H1 (cell line): ENCODE results near the gene ZNF496. TPM values are rescaled to one million over a fixed set of nuclear protein-coding genes. Genes with fewer than 3 reads are reported as not detected.
"Not testable (repeated sequence)": the region's sequence is repeated elsewhere in the genome, so short reads cannot be mapped to it uniquely, and the experiment has no call there.

ENCODE experiments used
- CTCF ChIA-PET: fragments of 300-600 bp; sonication (Branson Sonifier 250); formaldehyde crosslinking; loops from one replicate; lab custom pipeline; 2021; ENCODE audit not compliant: partially characterized antibody; lab: Charles Lee
- POLR2A ChIA-PET: fragments of 300-600 bp; sonication (Branson Sonifier 250); formaldehyde crosslinking; loops from one replicate; lab custom pipeline; 2021; ENCODE audit warnings: inconsistent platforms; ENCODE audit not compliant: partially characterized antibody; lab: Charles Lee
- DNase-seq, 2 experiments: peaks; one replicate each; pipeline versions ENCODE4 v3.0.0 to v3.0.0-alpha.2; 2010 to 2022; ENCODE audit warnings: low spot score in 2 of 2, low read depth in 1 of 2, mixed read lengths in 1 of 2
- FAIRE-seq: peaks from 2 replicates; lab custom pipeline; 2011; peaks lifted over from hg19 to GRCh38; lab: Jason Lieb, UNC
- H2AFZ ChIP-seq: 2 replicates; pipeline ENCODE4 v1.8.1; 2012; ENCODE audit warnings: low read length, inconsistent platforms
- H2AK5ac ChIP-seq: 2 replicates; pipeline ENCODE4 v1.6.1; 2013; ENCODE audit warnings: low read depth, low read length
- H2BK120ac ChIP-seq: replicated peaks from 2 replicates; pipeline ENCODE3; 2013; ENCODE audit warnings: low read depth, low read length, inconsistent platforms
- H2BK12ac ChIP-seq: 2 replicates; pipeline ENCODE4 v1.6.1; 2013; ENCODE audit warnings: low read depth, low read length
- H2BK15ac ChIP-seq: 2 replicates; pipeline ENCODE4 v1.6.1; 2013; ENCODE audit warnings: low read length
- H2BK20ac ChIP-seq: 2 replicates; pipeline ENCODE4 v1.6.1; 2013; ENCODE audit warnings: low read length
- H2BK5ac ChIP-seq: 2 replicates; pipeline ENCODE4 v1.6.1; 2013; ENCODE audit warnings: low read depth, low read length
- H3K14ac ChIP-seq: 2 replicates; pipeline ENCODE4 v1.6.1; 2013; ENCODE audit warnings: inconsistent platforms; ENCODE audit not compliant: insufficient read length
- H3K18ac ChIP-seq: 2 replicates; pipeline ENCODE4 v1.6.1; 2013; ENCODE audit warnings: low read length; ENCODE audit errors: extremely low read depth
- H3K23ac ChIP-seq: 2 replicates; pipeline ENCODE4 v1.6.1; 2013; ENCODE audit warnings: inconsistent platforms; ENCODE audit not compliant: insufficient read length
- H3K23me2 ChIP-seq: 2 replicates; pipeline ENCODE4 v1.6.1; 2013; ENCODE audit warnings: low read depth, low read length
- H3K27ac ChIP-seq: 2 replicates; pipeline ENCODE4 v1.6.1; 2011; ENCODE audit warnings: low read depth, low read length, inconsistent platforms
- H3K27me3 ChIP-seq, 4 experiments: replicated peaks in 1 of 4; 1 replicate in 1 of 4; 2 replicates in 3 of 4; pipeline versions ENCODE4 v1.6.1 to v1.8.1; 2011 to 2013; ENCODE audit warnings: low read length in 3 of 4, mild to moderate bottlenecking in 3 of 4, inconsistent platforms in 2 of 4, mixed read lengths in 2 of 4, moderate library complexity in 1 of 4; ENCODE audit not compliant: control insufficient read depth in 3 of 4, insufficient read depth in 3 of 4; ENCODE audit errors: extremely low read depth in 1 of 4
- H3K36me3 ChIP-seq, 4 experiments: 2 replicates each; pipeline versions ENCODE4 v1.6.1 to v1.8.1; 2011 to 2013; ENCODE audit warnings: mild to moderate bottlenecking in 4 of 4, low read length in 3 of 4, moderate library complexity in 2 of 4, control low read depth in 1 of 4, inconsistent platforms in 1 of 4; ENCODE audit not compliant: insufficient read depth in 4 of 4, control insufficient read depth in 2 of 4
- H3K4ac ChIP-seq: replicated peaks from 2 replicates; pipeline ENCODE3; 2013; ENCODE audit warnings: low read length, low read depth, mixed read lengths, inconsistent platforms; ENCODE audit not compliant: insufficient read length
- H3K4me1 ChIP-seq, 4 experiments: replicated peaks in 1 of 4; 1 replicate in 1 of 4; 2 replicates in 3 of 4; pipeline versions ENCODE4 v1.6.1 to v1.8.1; 2011 to 2013; ENCODE audit warnings: low read length in 3 of 4, inconsistent platforms in 2 of 4, mixed read lengths in 1 of 4; ENCODE audit not compliant: insufficient read depth in 4 of 4, control insufficient read depth in 3 of 4
- H3K4me2 ChIP-seq, 2 experiments: 2 replicates each; pipeline versions ENCODE4 v1.6.1 to v1.8.1; 2011 to 2013; ENCODE audit warnings: low read depth in 2 of 2, low read length in 2 of 2, control low read depth in 1 of 2, inconsistent platforms in 1 of 2, mild to moderate bottlenecking in 1 of 2; ENCODE audit not compliant: insufficient read depth in 1 of 2
- H3K4me3 ChIP-seq, 4 experiments: fragments of 200-600, 300-600 bp in 1 of 4; sonication (generic), shearing (Covaris generic), sonication (Bioruptor Twin) in 1 of 4; 2 replicates each; pipeline versions ENCODE4 v1.5.1 to v1.8.1; 2011 to 2016; ENCODE audit warnings: low read length in 4 of 4, low read depth in 3 of 4, control low read depth in 2 of 4, inconsistent platforms in 2 of 4, mild to moderate bottlenecking in 2 of 4, mixed read lengths in 1 of 4, moderate library complexity in 1 of 4; ENCODE audit not compliant: insufficient read depth in 2 of 4; ENCODE audit errors: extremely low read depth in 1 of 4
- H3K56ac ChIP-seq: replicated peaks from 2 replicates; pipeline ENCODE3; 2013; ENCODE audit warnings: low read depth, mild to moderate bottlenecking, mixed read lengths, low read length, inconsistent platforms; ENCODE audit not compliant: insufficient read length
- H3K79me1 ChIP-seq: 2 replicates; pipeline ENCODE4 v1.6.1; 2013; ENCODE audit warnings: low read depth, low read length, control low read depth
- H3K79me2 ChIP-seq, 2 experiments: 2 replicates each; pipeline versions ENCODE4 v1.6.1 to v1.8.1; 2012 to 2013; ENCODE audit warnings: low read length in 2 of 2, mild to moderate bottlenecking in 2 of 2, inconsistent platforms in 1 of 2; ENCODE audit not compliant: insufficient read depth in 2 of 2, control insufficient read depth in 1 of 2
- H3K9ac ChIP-seq, 4 experiments: replicated peaks in 1 of 4; 1 replicate in 1 of 4; 2 replicates in 3 of 4; pipeline versions ENCODE4 v1.6.1 to v1.8.1; 2011 to 2013; ENCODE audit warnings: low read depth in 3 of 4, low read length in 3 of 4, control low read depth in 2 of 4, mild to moderate bottlenecking in 2 of 4, moderate library complexity in 2 of 4, inconsistent platforms in 1 of 4; ENCODE audit errors: extremely low read depth in 1 of 4
- H3K9me3 ChIP-seq, 2 experiments: 2 replicates each; pipeline versions ENCODE4 v1.6.1 to v1.8.1; 2012 to 2013; ENCODE audit warnings: mild to moderate bottlenecking in 2 of 2, moderate library complexity in 2 of 2, control low read depth in 1 of 2, inconsistent platforms in 1 of 2, low read depth in 1 of 2, low read length in 1 of 2, mixed read lengths in 1 of 2; ENCODE audit not compliant: insufficient read depth in 2 of 2
- H4K20me1 ChIP-seq, 2 experiments: replicated peaks in 1 of 2; 2 replicates each; pipeline versions ENCODE3 to v1.8.1; 2011 to 2013; ENCODE audit warnings: inconsistent platforms in 2 of 2, low read length in 2 of 2, mild to moderate bottlenecking in 1 of 2; ENCODE audit not compliant: insufficient read depth in 2 of 2, control insufficient read depth in 1 of 2
- H4K5ac ChIP-seq: 2 replicates; pipeline ENCODE4 v1.6.1; 2013; ENCODE audit warnings: low read length, low read depth, mixed read lengths, inconsistent platforms; ENCODE audit not compliant: insufficient read length
- H4K8ac ChIP-seq: 2 replicates; pipeline ENCODE4 v1.8.0; 2013; ENCODE audit warnings: mild to moderate bottlenecking, moderate library complexity, low read length, inconsistent platforms; ENCODE audit not compliant: insufficient read depth; ENCODE audit errors: extremely low read depth
- H4K91ac ChIP-seq: replicated peaks from 2 replicates; pipeline ENCODE3; 2013; ENCODE audit warnings: low read length, mixed read lengths, inconsistent platforms; ENCODE audit not compliant: insufficient read length
- TAF1 ChIP-seq: IDR thresholded peaks from 2 replicates; pipeline ENCODE4 v1.6.1; 2011; ENCODE audit warnings: mild to moderate bottlenecking, low read depth, low read length
- WGBS, 2 experiments: shearing (Covaris generic) in 1 of 2; methylation state at CpG; one replicate each; pipeline versions ENCODE4 v1.1.6 to v1.1.7; 2013 to 2015; ENCODE audit warnings: low lambda C conversion rate in 2 of 2, mixed read lengths in 2 of 2, inconsistent platforms in 1 of 2, low coverage in 1 of 2, missing lambda C conversion rate in 1 of 2; ENCODE audit not compliant: insufficient replicate concordance in 2 of 2, insufficient coverage in 1 of 2, insufficient read length in 1 of 2; ENCODE audit errors: extremely low coverage in 1 of 2, missing lambda C conversion rate in 1 of 2; 5-methylcytosine and 5-hydroxymethylcytosine counted together
- polyA plus RNA-seq, 7 experiments: library from polyadenylated mRNA; depleted of rRNA in 3 of 7; stranded (reverse) in 5 of 7; unstranded in 2 of 7; fragments of >200 nt in 5 of 7; fragments of 200-250 nt in 2 of 7; gene quantifications; 1 replicate in 5 of 7; 2 replicates in 1 of 7; 4 replicates in 1 of 7; pipeline versions ENCODE4 v1.2.1 to v1.2.3, GENCODE V29; 2011 to 2013; ENCODE audit warnings: missing spikeins in 2 of 7, mixed read lengths in 2 of 7
- total RNA-seq: library from RNA; stranded (reverse); fragmentation: NEBNext Ultra II Directional; extraction: Animal tissue kit (Norgen Biotek cat#: 25700); gene quantifications from 2 replicates; pipeline ENCODE4 v1.2.1, GENCODE V29; 2021

The ZNF496 gene
- total and polyA plus RNA-seq, 2 of the 8 experiments (the other 6 are each of a cell fraction or from before 2014, with no cell fraction given), result 27.9 to 71.4 TPM

- not testable (repeated sequence) for H3K9ac ChIP-seq, H3K23ac ChIP-seq, H2AFZ ChIP-seq, H3K9me3 ChIP-seq, H4K8ac ChIP-seq, H4K20me1 ChIP-seq, H3K14ac ChIP-seq, H3K4ac ChIP-seq, H4K5ac ChIP-seq, H3K56ac ChIP-seq, H3K79me1 ChIP-seq, H3K79me2 ChIP-seq, H2AK5ac ChIP-seq, H3K18ac ChIP-seq, H2BK15ac ChIP-seq, DNase-seq, H3K23me2 ChIP-seq, FAIRE-seq, H3K27me3 ChIP-seq, H3K36me3 ChIP-seq
- 0 out of 2 replicates have a peak, but pooled peaks have one; percentile 17 for TF ChIP-seq TAF1
- Histone ChIP-seq H2BK5ac (peak overlapping the region; percentile 95; the same call in 1 of the 2 replicates), H3K4me2 (peak overlapping the region; percentile 75 to 81; a peak in 2 of 4 replicates), H4K91ac (peak overlapping the region; percentile 65), H3K27ac (peak overlapping the region; percentile 80), H2BK12ac (peak overlapping the region; percentile 99; the same call in 1 of the 2 replicates), H2BK20ac (peak overlapping the region; percentile 29; the same call in 1 of the 2 replicates), H3K4me3 (peak overlapping the region in 1 of 4 experiments; percentile 52; a peak in 1 of 8 replicates), H3K4me1 (peaks cover 13 to 32% (median 20%) of the 10 kb centered on the region in 4 experiments; a peak in 6 of 7 replicates), H2BK120ac (peak overlapping the region; percentile 81)
- POLR2A ChIA-PET, result interaction anchor here (1.3 to 1.5 kb wide), 3 partner anchors 10 to 45 kb away, joined by 7 to 10 read pairs (median 9); no protein-coding TSS in a partner anchor
- 68% methylated on average over 7 of the region's 7 CpGs; no CpG with 5 or more reads in 1 of the 2 experiments for WGBS, 2 experiments
- CTCF ChIA-PET, result interaction anchor here (1.1 to 1.5 kb wide), 2 partner anchors 13 to 39 kb away, joined by 3 to 5 read pairs; no protein-coding TSS in a partner anchor
Observed at GRCh38 chr1:247377656-247378055, 46.0 kb upstream of the ZNF496 start.
